SK-N-SH (cell line): ENCODE measurements around the gene POP4. TPM values are rescaled to one million over a fixed set of nuclear protein-coding genes. Genes with fewer than 3 reads are reported as not detected.

Experiments
- CTCF ChIA-PET: fragments of 300-600, 350-600 bp; formaldehyde crosslinking; extraction: SDS; loops from one replicate; lab custom pipeline; 2021; lab: Yijun Ruan, JAX
- POLR2A ChIA-PET: fragments of 350-600 bp; sonication (Branson Sonifier 250); formaldehyde crosslinking; extraction: SDS; loops from one replicate; lab custom pipeline; 2020; ENCODE audit warnings: antibody characterized with exemption, inconsistent platforms; lab: Yijun Ruan, JAX
- DNase-seq: peaks from one replicate; pipeline ENCODE4 v3.0.0; 2012
- H2AFZ ChIP-seq: fragments of 200-600 bp; sonication (generic); 2 replicates; pipeline ENCODE4 v1.8.1; 2016; ENCODE audit warnings: antibody characterized with exemption, mild to moderate bottlenecking, low read depth
- H3F3A ChIP-seq: fragments of 200-600 bp; sonication (generic); replicated peaks from 2 replicates; pipeline ENCODE3; 2016; ENCODE audit warnings: antibody characterized with exemption, mild to moderate bottlenecking; ENCODE audit not compliant: insufficient read depth
- H3K27ac ChIP-seq, 2 experiments: fragments of 200-500 bp in 1 of 2; fragments of 200-600 bp in 1 of 2; sonication (Bioruptor generic) in 1 of 2; sonication (generic), shearing (Covaris generic) in 1 of 2; 2 replicates each; pipeline versions ENCODE4 v1.5.1 to v1.6.1; 2014 to 2016; ENCODE audit warnings: low read depth in 2 of 2, inconsistent platforms in 1 of 2, low read length in 1 of 2, mild to moderate bottlenecking in 1 of 2, mixed read lengths in 1 of 2
- H3K27me3 ChIP-seq: fragments of 200-600 bp; sonication (generic), shearing (Covaris generic); 2 replicates; pipeline ENCODE4 v1.6.1; 2016; ENCODE audit warnings: mixed run types; ENCODE audit not compliant: insufficient read depth
- H3K36me3 ChIP-seq, 2 experiments: fragments of 200-500 bp in 1 of 2; fragments of 200-600 bp in 1 of 2; sonication (Bioruptor generic) in 1 of 2; sonication (generic) in 1 of 2; replicated peaks in 1 of 2; 2 replicates each; pipeline versions ENCODE3 to v1.5.1; 2014 to 2016; ENCODE audit warnings: low read length in 1 of 2, mild to moderate bottlenecking in 1 of 2; ENCODE audit not compliant: insufficient read depth in 2 of 2, control insufficient read depth in 1 of 2
- H3K4me1 ChIP-seq, 2 experiments: fragments of 200-500 bp in 1 of 2; fragments of 200-600 bp in 1 of 2; sonication (Bioruptor generic) in 1 of 2; sonication (generic), shearing (Covaris generic) in 1 of 2; 2 replicates each; pipeline versions ENCODE4 v1.5.1 to v1.6.1; 2014 to 2016; ENCODE audit warnings: low read depth in 1 of 2, low read length in 1 of 2, mixed run types in 1 of 2; ENCODE audit not compliant: insufficient read depth in 2 of 2, control insufficient read depth in 1 of 2
- H3K4me2 ChIP-seq: fragments of 200-600 bp; sonication (generic), shearing (Covaris generic); 2 replicates; pipeline ENCODE4 v1.6.1; 2017; ENCODE audit warnings: mixed run types
- H3K4me3 ChIP-seq, 2 experiments: fragments of 200-500 bp in 1 of 2; fragments of 200-600 bp in 1 of 2; sonication (Bioruptor generic) in 1 of 2; sonication (generic), shearing (Covaris generic) in 1 of 2; 2 replicates each; pipeline versions ENCODE4 v1.5.1 to v1.8.1; 2014 to 2016; ENCODE audit warnings: low read depth in 2 of 2, inconsistent platforms in 1 of 2, low read length in 1 of 2, mild to moderate bottlenecking in 1 of 2, mixed read lengths in 1 of 2, moderate library complexity in 1 of 2
- H3K79me2 ChIP-seq: fragments of 200-600 bp; sonication (generic); 2 replicates; pipeline ENCODE4 v1.8.1; 2017; ENCODE audit warnings: mild to moderate bottlenecking; ENCODE audit not compliant: insufficient read depth
- H3K9ac ChIP-seq: fragments of 200-600 bp; sonication (generic); 2 replicates; pipeline ENCODE4 v1.6.1; 2017; ENCODE audit warnings: mixed run types
- H3K9me2 ChIP-seq: fragments of 200-600 bp; sonication (generic); 2 replicates; pipeline ENCODE4 v1.6.1; 2017; ENCODE audit warnings: mixed run types
- H3K9me3 ChIP-seq: fragments of 200-600 bp; sonication (generic); 2 replicates; pipeline ENCODE4 v1.6.1; 2017; ENCODE audit warnings: mixed run types, mild to moderate bottlenecking, moderate library complexity
- H4K20me1 ChIP-seq: fragments of 200-600 bp; sonication (generic); 2 replicates; pipeline ENCODE4 v1.6.1; 2017; ENCODE audit warnings: mild to moderate bottlenecking, mixed run types; ENCODE audit not compliant: insufficient read depth
- ELF1 ChIP-seq: IDR thresholded peaks from 2 replicates; pipeline ENCODE4 v1.4.0; 2012
- FOSL2 ChIP-seq: IDR thresholded peaks from 2 replicates; pipeline ENCODE4 v1.4.0; 2012; ENCODE audit warnings: low read depth, mild to moderate bottlenecking, moderate library complexity, borderline replicate concordance
- FOXJ3 ChIP-seq: sonication (generic); formaldehyde crosslinking; IDR thresholded peaks from 2 replicates; pipeline ENCODE4 v1.5.1; 2020; ENCODE audit warnings: mild to moderate bottlenecking, missing genetic modification reagents
- IRF3 ChIP-seq: fragments of 150-350 bp; IDR thresholded peaks from 2 replicates; pipeline ENCODE4 v1.6.1; 2016; ENCODE audit warnings: mild to moderate bottlenecking, low read depth, low read length
- JUND ChIP-seq: IDR thresholded peaks from 2 replicates; pipeline ENCODE4 v1.4.0; 2012
- MXI1 ChIP-seq: IDR thresholded peaks from 2 replicates; pipeline ENCODE4 v1.6.1; 2012; ENCODE audit warnings: mild to moderate bottlenecking, low read depth, low read length, improper control_type of control experiment
- RFX5 ChIP-seq: IDR thresholded peaks from 2 replicates; pipeline ENCODE4 v1.6.1; 2012; ENCODE audit warnings: mild to moderate bottlenecking, improper control_type of control experiment, low read length
- RXRA ChIP-seq: IDR thresholded peaks from 2 replicates; pipeline ENCODE4 v1.4.0; 2012; ENCODE audit warnings: low read depth, mild to moderate bottlenecking, borderline replicate concordance
- TEAD4 ChIP-seq: IDR thresholded peaks from 2 replicates; pipeline ENCODE4 v1.4.0; 2012; ENCODE audit warnings: mild to moderate bottlenecking, borderline replicate concordance; ENCODE audit not compliant: insufficient read depth
- USF2 ChIP-seq: fragments of 150-350 bp; IDR thresholded peaks from 2 replicates; pipeline ENCODE4 v1.6.1; 2017; ENCODE audit warnings: antibody characterized with exemption, low read length, low read depth, borderline replicate concordance
- YY1 ChIP-seq: IDR thresholded peaks from 2 replicates; pipeline ENCODE4 v1.4.0; 2012; ENCODE audit warnings: low read depth, mild to moderate bottlenecking
- WGBS: methylation state at CpG from one replicate; pipeline ENCODE4 v1.1.6; 2017; ENCODE audit warnings: low lambda C conversion rate; 5-methylcytosine and 5-hydroxymethylcytosine counted together
- polyA plus RNA-seq, 3 experiments: library from polyadenylated mRNA; depleted of rRNA; stranded (reverse); fragments of >200 nt; gene quantifications; 2 replicates each; pipeline ENCODE4 v1.2.3, GENCODE V29; 2012

Gene POP4
- polyA plus RNA-seq, 1 of the 3 experiments (the other 2 are of a cell fraction): 75.4 TPM

GRCh38 chr19:29586401-29586800, 19.7 kb upstream of the POP4 start (continued):
- no peak for TF ChIP-seq RXRA
- TF ChIP-seq FOXJ3 (CRISPR knock-in tag): no peak
- TF ChIP-seq YY1: no peak
- no peak for TF ChIP-seq ELF1
- no peak for TF ChIP-seq USF2
- TF ChIP-seq TEAD4: no peak

GRCh38 chr19:29587059-29587458, 19.0 kb upstream of the POP4 start:
- Histone ChIP-seq H3K9ac (no peak overlapping the region), H3K9me2 (no peaks in the 10 kb centered on the region), H3K27me3 (peaks cover 13% of the 10 kb centered on the region; the same call in 1 of the 2 replicates), H3K79me2 (no peaks in the 10 kb centered on the region), H3K27ac (no peak overlapping the region), H4K20me1 (no peaks in the 10 kb centered on the region), H2AFZ (no peak overlapping the region), H3K36me3 (no peaks in the 10 kb centered on the region), H3K4me2 (no peak overlapping the region), H3K4me3 (no peak overlapping the region), H3K4me1 (no peaks in the 10 kb centered on the region), H3K9me3 (no peaks in the 10 kb centered on the region), H3F3A (no peaks in the 10 kb centered on the region)
- DNase-seq: no peak
- ChIA-PET CTCF (no interaction called here), POLR2A (no interaction called here)
- TF ChIP-seq JUND: no peak
- 4% methylated on average over 3 of the region's 3 CpGs for WGBS

- H3K4me1 ChIP-seq: no peaks in the 10 kb centered on the region
- no peak for TF ChIP-seq FOSL2
- TF ChIP-seq MXI1: no peak
- no peak for TF ChIP-seq FOXJ3 (CRISPR knock-in tag)
- TF ChIP-seq RFX5: no peak
- TF ChIP-seq IRF3: no peak
- no peak overlapping the region for H3K27ac ChIP-seq
- no peaks in the 10 kb centered on the region for H3K9me2 ChIP-seq
- no peak for DNase-seq
- H3K27me3 ChIP-seq: peaks cover 18% of the 10 kb centered on the region; the same call in 1 of the 2 replicates
- no peaks in the 10 kb centered on the region for H4K20me1 ChIP-seq
- no peak overlapping the region for H3K4me2 ChIP-seq
- H2AFZ ChIP-seq: no peak overlapping the region
- no peaks in the 10 kb centered on the region for H3F3A ChIP-seq
- ChIA-PET CTCF (no interaction called here), POLR2A (no interaction called here)
- no peaks in the 10 kb centered on the region for H3K79me2 ChIP-seq
- no peak overlapping the region for H3K4me3 ChIP-seq
- 0% methylated on average over 2 of the region's 2 CpGs for WGBS
- H3K36me3 ChIP-seq: no peaks in the 10 kb centered on the region
- H3K9me3 ChIP-seq: no peaks in the 10 kb centered on the region
- no peak overlapping the region for H3K9ac ChIP-seq
Observed at GRCh38 chr19:29587518-29587986, 18.5 kb upstream of the POP4 start.
